GM19467 (cell line): ENCODE measurements around the gene TAS1R1.

Experiments
- ATAC-seq: cut with Tn5 transposase; IDR thresholded peaks from one replicate; pipeline ENCODE4 v1.9.1; 2021; ENCODE audit warnings: mild to moderate bottlenecking, moderate library complexity; ENCODE audit not compliant: unreplicated experiment

Gene TAS1R1

DNA sequence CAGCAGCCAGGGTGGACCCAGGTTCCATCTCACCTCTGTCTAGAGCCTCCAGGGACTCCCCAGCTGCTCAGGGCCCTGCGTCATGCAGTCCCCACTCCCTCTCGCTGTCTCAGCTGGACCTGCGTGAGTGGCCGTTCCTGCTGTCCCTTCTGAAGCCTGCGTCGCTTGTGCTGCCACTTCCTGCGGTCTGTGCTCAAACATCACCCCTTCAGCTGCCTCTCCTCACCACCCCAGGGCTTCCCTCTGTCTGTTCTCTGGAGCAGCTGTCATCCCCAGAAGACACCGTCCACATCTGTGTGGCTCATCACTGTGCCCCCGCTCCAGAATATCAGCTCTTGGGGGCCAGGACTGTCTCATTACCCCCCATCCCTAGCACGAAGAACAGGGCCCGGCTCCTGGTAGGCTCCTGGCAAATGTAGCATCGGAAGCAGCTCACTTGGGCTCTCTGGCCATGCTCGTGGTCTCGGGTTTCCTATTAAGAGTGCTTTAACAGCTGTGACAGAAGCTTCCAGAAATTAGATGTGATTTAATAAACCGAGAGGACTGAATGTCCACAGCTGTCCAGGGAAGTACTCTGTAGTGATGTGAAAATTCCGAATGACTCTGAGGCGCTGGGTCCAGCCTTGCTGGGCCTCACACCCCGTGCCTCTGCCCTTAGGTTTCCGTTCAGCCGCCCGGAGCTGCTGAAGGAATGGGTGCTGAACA is 72.9 kb downstream of the TAS1R1 start:
- no peak for ATAC-seq

GRCh38 chr1:6628971-6629479 is 73.9 kb downstream of the TAS1R1 start:
- ATAC-seq, result no peak
